HepG2 (cell line): ENCODE data around the gene PCCB. TPM values are rescaled to one million over a fixed set of nuclear protein-coding genes. Genes with fewer than 3 reads are reported as not detected.

ENCODE experiments used
- ATF3 ChIP-seq: sonication (generic); formaldehyde crosslinking; IDR thresholded peaks from 2 replicates; pipeline ENCODE4 v1.4.0; 2020; ENCODE audit warnings: missing genetic modification reagents
- ETS1 ChIP-seq: sonication (generic); formaldehyde crosslinking; IDR thresholded peaks from 2 replicates; pipeline ENCODE4 v1.4.0; 2020; ENCODE audit warnings: missing genetic modification reagents
- GPN1 ChIP-seq: sonication (generic); formaldehyde crosslinking; IDR thresholded peaks from 2 replicates; pipeline ENCODE4 v1.5.1; 2020; ENCODE audit warnings: missing genetic modification reagents, borderline replicate concordance
- HNF4G ChIP-seq, 2 experiments: sonication (generic) in 1 of 2; formaldehyde crosslinking in 1 of 2; IDR thresholded peaks; 2 replicates each; pipeline versions ENCODE4 v1.4.0 to v1.6.1; 2011 to 2020; ENCODE audit warnings: borderline replicate concordance in 2 of 2, low read depth in 2 of 2, mild to moderate bottlenecking in 2 of 2, low read length in 1 of 2, missing genetic modification reagents in 1 of 2, moderate library complexity in 1 of 2
- HNRNPL ChIP-seq: fragments of 200-400 bp; formaldehyde crosslinking; IDR thresholded peaks from 2 replicates; pipeline ENCODE4 v1.6.1; 2017; ENCODE audit warnings: mild to moderate bottlenecking, low read depth, low read length
- HOXA5 ChIP-seq: sonication (generic); formaldehyde crosslinking; IDR thresholded peaks from 2 replicates; pipeline ENCODE4 v1.4.0; 2020; ENCODE audit warnings: missing genetic modification reagents
- KAT7 ChIP-seq: IDR thresholded peaks from 2 replicates; pipeline ENCODE4 v1.6.1; 2018; ENCODE audit warnings: borderline replicate concordance, missing compliant biosample characterization
- REST ChIP-seq, 2 experiments: IDR thresholded peaks; 2 replicates each; pipeline ENCODE4 v1.6.1; 2011 to 2012; ENCODE audit warnings: low read length in 2 of 2, borderline replicate concordance in 1 of 2, low read depth in 1 of 2, mild to moderate bottlenecking in 1 of 2, moderate library complexity in 1 of 2
- RNF219 ChIP-seq: sonication (generic); formaldehyde crosslinking; IDR thresholded peaks from 2 replicates; pipeline ENCODE4 v1.5.0; 2020; ENCODE audit warnings: mild to moderate bottlenecking, missing genetic modification reagents
- ZFP82 ChIP-seq: sonication (generic); formaldehyde crosslinking; IDR thresholded peaks from 2 replicates; pipeline ENCODE4 v1.5.1; 2020; ENCODE audit warnings: mild to moderate bottlenecking, missing genetic modification reagents, borderline replicate concordance
- ZFY ChIP-seq: sonication (generic); formaldehyde crosslinking; IDR thresholded peaks from 2 replicates; pipeline ENCODE4 v1.4.0; 2020; ENCODE audit warnings: missing genetic modification reagents
- ZNF263 ChIP-seq: sonication (generic); formaldehyde crosslinking; IDR thresholded peaks from 2 replicates; pipeline ENCODE4 v1.4.0; 2020; ENCODE audit warnings: missing genetic modification reagents
- ZNF3 ChIP-seq: IDR thresholded peaks from 2 replicates; pipeline ENCODE4 v1.7.0; 2017; ENCODE audit warnings: inconsistent platforms
- ZNF572 ChIP-seq: sonication (generic); formaldehyde crosslinking; IDR thresholded peaks from 2 replicates; pipeline ENCODE4 v1.5.1; 2020; ENCODE audit warnings: mild to moderate bottlenecking, missing genetic modification reagents
- ZNF577 ChIP-seq: sonication (generic); formaldehyde crosslinking; IDR thresholded peaks from 2 replicates; pipeline ENCODE4 v1.4.0; 2020; ENCODE audit warnings: mild to moderate bottlenecking, low read depth, missing genetic modification reagents, borderline replicate concordance
- ZNF687 ChIP-seq: sonication (generic); formaldehyde crosslinking; IDR thresholded peaks from 2 replicates; pipeline ENCODE4 v1.5.1; 2020; ENCODE audit warnings: mild to moderate bottlenecking, missing genetic modification reagents, moderate library complexity
- polyA plus RNA-seq, 8 experiments: library from polyadenylated mRNA; depleted of rRNA in 3 of 8; stranded (reverse) in 7 of 8; unstranded in 1 of 8; fragments of >200 nt; fragmentation: Illumina TruSeq in 4 of 8; extraction: Trizol in 4 of 8; gene quantifications; 2 replicates each; pipeline versions ENCODE4 v1.2.1 to v1.2.3, GENCODE V29; 2011 to 2016; ENCODE audit warnings: low read depth in 4 of 8, missing spikeins in 1 of 8, mixed read lengths in 1 of 8; ENCODE audit not compliant: insufficient read depth in 1 of 8
- total RNA-seq, 5 experiments: library from RNA; depleted of rRNA; stranded (reverse); fragments of >200 nt; fragmentation: Illumina TruSeq; extraction: Trizol; gene quantifications; 2 replicates each; pipeline ENCODE4 v1.2.3, GENCODE V29; 2016; ENCODE audit warnings: low read depth in 1 of 5

Gene PCCB
- total and polyA plus RNA-seq, 2 of the 13 experiments (the other 11 are each of a cell fraction or from before 2014, with no cell fraction given), result 84.1 to 88.7 TPM

GRCh38 chr3:136250059-136250902, at the start of gene PCCB (continued):
- TF ChIP-seq RNF219 (CRISPR knock-in tag) (no peak), ZNF577 (CRISPR knock-in tag) (no peak), ZFP82 (CRISPR knock-in tag) (no peak), ZNF572 (CRISPR knock-in tag) (peak; percentile 90; the same call in 1 of the 2 replicates), GPN1 (CRISPR knock-in tag) (no peak; the same call in 1 of the 2 replicates), ATF3 (CRISPR knock-in tag) (no peak), ZNF263 (CRISPR knock-in tag) (no peak; the same call in 1 of the 2 replicates), ZNF687 (peak; percentile 74; the same call in 1 of the 2 replicates), HNRNPL (no peak), HNF4G (IDR thresholded peaks at IDR 0.05; ENCODE audit: borderline replicate concordance, low read depth, low read length) (no peak), HNF4G (CRISPR knock-in tag; IDR thresholded peaks at IDR 0.05; ENCODE audit: borderline replicate concordance, low read depth) (no peak; the same call in 1 of the 2 replicates), ZNF3 (CRISPR knock-in tag) (no peak), KAT7 (CRISPR knock-in tag) (no peak), REST (IDR thresholded peaks at IDR 0.05; ENCODE audit: borderline replicate concordance in 1 of 2, low read depth in 1 of 2, low read length in 2 of 2) (no peak; a peak in 1 of 4 replicates), ETS1 (no peak), HOXA5 (CRISPR knock-in tag) (peak; percentile 75; the same call in 1 of the 2 replicates), ZFY (CRISPR knock-in tag) (no peak; the same call in none of the 2 replicates)
